Lung (tissue), 16 donors: Measurements from ENCODE around the gene IFIH1. TPM values are rescaled to one million over a fixed set of nuclear protein-coding genes. Genes with fewer than 3 reads are reported as not detected.

Experiments
- ATAC-seq: fragments of 200-7000 bp; cut with Tn5 transposase; one replicate; pipeline ENCODE4 v1.9.1; 2020; ENCODE audit warnings: moderate number of reproducible peaks; ENCODE audit not compliant: insufficient read depth, low FRiP score
- DNase-seq, 3 donors: peaks; one replicate each; pipeline ENCODE4 v3.0.0-alpha.2; 2013 to 2017
- H3K27ac ChIP-seq, 2 donors: one replicate each; pipeline ENCODE4 v1.5.1; 2013; ENCODE audit warnings: mild to moderate bottlenecking in 2 of 2, moderate library complexity in 2 of 2, control low read depth in 1 of 2, inconsistent platforms in 1 of 2, low read depth in 1 of 2, low read length in 1 of 2
- H3K27me3 ChIP-seq, 3 donors: one replicate each; pipeline ENCODE4 v1.5.1; 2013; ENCODE audit warnings: low read length in 2 of 3; ENCODE audit not compliant: control insufficient read depth in 3 of 3, insufficient read depth in 3 of 3
- H3K36me3 ChIP-seq, 4 donors: one replicate each; pipeline ENCODE4 v1.5.1; 2013; ENCODE audit warnings: low read length in 4 of 4, mild to moderate bottlenecking in 1 of 4, moderate library complexity in 1 of 4; ENCODE audit not compliant: control insufficient read depth in 4 of 4, insufficient read depth in 4 of 4
- H3K4me1 ChIP-seq, 5 donors: one replicate each; pipeline ENCODE4 v1.5.1; 2013; ENCODE audit warnings: low read length in 5 of 5, mild to moderate bottlenecking in 2 of 5, moderate library complexity in 1 of 5; ENCODE audit not compliant: control insufficient read depth in 5 of 5, insufficient read depth in 5 of 5
- H3K4me3 ChIP-seq: one replicate; pipeline ENCODE4 v1.5.1; 2013; ENCODE audit warnings: mild to moderate bottlenecking, control low read depth, moderate library complexity
- H3K9ac ChIP-seq, 2 donors: one replicate each; pipeline ENCODE4 v1.5.1; 2013; ENCODE audit warnings: low read length in 2 of 2, control low read depth in 1 of 2; ENCODE audit not compliant: insufficient read depth in 1 of 2
- H3K9me3 ChIP-seq, 4 donors: one replicate each; pipeline ENCODE4 v1.5.1; 2013; ENCODE audit warnings: low read length in 3 of 4, mild to moderate bottlenecking in 1 of 4, moderate library complexity in 1 of 4; ENCODE audit not compliant: control insufficient read depth in 4 of 4, insufficient read depth in 3 of 4
- WGBS, 2 donors: extraction: QIAGEN DNeasy Blood & Tissue Kit; methylation state at CpG; one replicate each; pipeline ENCODE4 v1.1.7; 2013; 5-methylcytosine and 5-hydroxymethylcytosine counted together
- long read RNA-seq, 5 donors: transcript quantifications; one replicate each; lab custom pipeline, GENCODE V29; 2026
- polyA plus RNA-seq, 2 donors: library from polyadenylated mRNA; stranded (reverse); fragments of 200-250 nt; gene quantifications; one replicate each; pipeline ENCODE4 v1.2.1, GENCODE V29; 2013
- total RNA-seq, 2 donors: library from RNA; depleted of rRNA in 1 of 2; stranded (reverse); fragments of >200 nt in 1 of 2; gene quantifications; one replicate each; pipeline ENCODE4 v1.2.1, GENCODE V29; 2014 to 2021
- TF ChIP-seq, protein P1 (sequence below): IDR thresholded peaks from 2 replicates; pipeline ENCODE4 v1.5.1; 2012; ENCODE audit warnings: mild to moderate bottlenecking; ENCODE audit errors: control extremely low read depth, extremely low read depth
- donor health status: control.
- donor health status: control.
- donor health status: Bipolar disorder and iron deficiency.
- donor health status: healthy.
- donor health status: DM: yes; HTN: yes; CAD: no.

Gene IFIH1
- total RNA-seq (10 to 100 TPM; 21.5 to 26.1 TPM), polyA plus RNA-seq (10 to 100 TPM in 1 of 2 donors, 1 to 10 TPM in 1; 9.4 to 18.7 TPM)
- long read RNA-seq, donor 1, partial matches to known transcripts: 0 of 1 reads
- long read RNA-seq, donor 1, other reads (novel, unspliced or antisense): 0 of 1 reads
- long read RNA-seq, donor 2, partial matches to known transcripts: 0 of 1 reads
- long read RNA-seq, donor 2, other reads (novel, unspliced or antisense): 0 of 1 reads
- long read RNA-seq, donor 3, partial matches to known transcripts: 0 of 2 reads
- long read RNA-seq, donor 3, other reads (novel, unspliced or antisense): 0 of 2 reads
- long read RNA-seq, donor 4: 0 reads
- long read RNA-seq, donor 5: 0 reads

DNA sequence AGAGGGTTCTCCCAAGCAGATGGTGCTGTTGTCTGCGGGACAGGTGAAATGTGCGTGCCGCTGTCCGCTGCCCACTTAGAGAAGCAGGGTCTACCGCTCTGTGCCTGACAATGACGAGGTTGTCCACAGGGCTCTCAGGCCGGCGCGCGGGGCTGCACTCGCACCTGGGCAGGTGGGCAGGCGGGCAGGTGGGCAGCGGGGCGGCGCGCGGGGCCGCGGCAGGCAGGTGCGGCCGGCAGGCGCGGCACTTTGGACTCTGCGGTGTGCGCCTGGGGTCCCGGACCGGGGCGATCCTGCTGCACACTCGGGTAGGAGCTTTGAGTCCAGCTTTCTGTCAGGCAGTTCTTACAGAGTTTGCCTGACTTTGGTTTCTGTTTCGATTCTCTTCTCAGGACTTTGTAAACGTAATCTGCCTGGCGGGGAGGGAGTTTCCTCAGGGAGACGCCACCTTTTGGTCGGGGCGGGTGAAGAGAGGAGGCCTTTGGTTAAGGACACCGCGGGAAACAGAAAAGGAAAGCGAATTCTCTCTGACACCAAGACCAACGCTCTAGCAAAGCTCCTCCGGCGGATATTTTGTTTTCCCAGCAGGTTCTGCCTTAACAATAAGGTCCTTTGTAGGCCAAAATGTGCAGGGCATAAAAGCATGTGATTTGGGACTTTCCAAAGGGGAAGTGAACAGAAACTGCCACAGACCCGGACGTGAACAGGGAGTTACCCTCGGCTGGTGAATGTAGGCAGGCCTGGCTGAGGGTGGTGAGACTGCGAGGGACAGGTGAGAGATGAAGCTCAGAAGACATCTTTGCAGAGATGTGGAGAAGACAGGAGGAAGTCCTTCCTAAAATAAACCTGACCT lies at the start of gene IFIH1:
Gene IFIH1 (minus strand): TSS at position 357 of the 853 bp plus-strand sequence. CDS start 377 bp downstream, outside the sequence.
- Histone ChIP-seq H3K27me3 (no peaks in the 10 kb centered on the region), H3K27ac (peak within 1 kb of the TSS; percentile 87 to 96), H3K4me1 (peaks cover 0 to 15% (median 9%) of the 10 kb centered on the region in 5 donors), H3K4me3 (peak within 1 kb of the TSS; percentile 91), H3K9me3 (no peaks in the 10 kb centered on the region), H3K36me3 (no peaks in the 10 kb centered on the region), H3K9ac (peak within 1 kb of the TSS; percentile 86 to 90)
- 0 to 1% methylated on average over 41 to 45 of the region's 45 CpGs for WGBS, 2 donors
- ATAC-seq (peak; percentile 93), DNase-seq (peak; percentile 82 to 93 (median 93))
- TF ChIP-seq, protein P1, sequence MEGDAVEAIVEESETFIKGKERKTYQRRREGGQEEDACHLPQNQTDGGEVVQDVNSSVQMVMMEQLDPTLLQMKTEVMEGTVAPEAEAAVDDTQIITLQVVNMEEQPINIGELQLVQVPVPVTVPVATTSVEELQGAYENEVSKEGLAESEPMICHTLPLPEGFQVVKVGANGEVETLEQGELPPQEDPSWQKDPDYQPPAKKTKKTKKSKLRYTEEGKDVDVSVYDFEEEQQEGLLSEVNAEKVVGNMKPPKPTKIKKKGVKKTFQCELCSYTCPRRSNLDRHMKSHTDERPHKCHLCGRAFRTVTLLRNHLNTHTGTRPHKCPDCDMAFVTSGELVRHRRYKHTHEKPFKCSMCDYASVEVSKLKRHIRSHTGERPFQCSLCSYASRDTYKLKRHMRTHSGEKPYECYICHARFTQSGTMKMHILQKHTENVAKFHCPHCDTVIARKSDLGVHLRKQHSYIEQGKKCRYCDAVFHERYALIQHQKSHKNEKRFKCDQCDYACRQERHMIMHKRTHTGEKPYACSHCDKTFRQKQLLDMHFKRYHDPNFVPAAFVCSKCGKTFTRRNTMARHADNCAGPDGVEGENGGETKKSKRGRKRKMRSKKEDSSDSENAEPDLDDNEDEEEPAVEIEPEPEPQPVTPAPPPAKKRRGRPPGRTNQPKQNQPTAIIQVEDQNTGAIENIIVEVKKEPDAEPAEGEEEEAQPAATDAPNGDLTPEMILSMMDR: peak; percentile 28

DNA sequence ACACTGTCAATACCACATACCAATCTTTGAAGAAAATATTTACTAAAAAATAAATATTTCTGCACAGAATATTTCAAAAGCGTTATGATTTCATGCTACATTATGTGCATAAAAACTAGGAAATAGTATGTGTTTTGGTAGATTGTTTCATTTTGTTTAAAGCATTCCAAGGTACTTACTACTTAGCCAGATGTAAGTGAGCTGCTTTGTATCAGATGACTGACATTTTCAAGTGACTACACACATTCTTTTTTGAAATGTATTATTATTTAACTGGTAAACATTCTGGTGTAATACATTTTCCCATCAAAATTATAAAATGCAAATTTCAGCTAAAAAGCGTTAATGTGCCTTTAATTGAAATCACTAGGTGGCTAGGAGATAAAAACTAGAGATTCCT lies 46.9 kb upstream of the IFIH1 start:
- no peak for ATAC-seq
- TF ChIP-seq, protein P1: no peak

DNA sequence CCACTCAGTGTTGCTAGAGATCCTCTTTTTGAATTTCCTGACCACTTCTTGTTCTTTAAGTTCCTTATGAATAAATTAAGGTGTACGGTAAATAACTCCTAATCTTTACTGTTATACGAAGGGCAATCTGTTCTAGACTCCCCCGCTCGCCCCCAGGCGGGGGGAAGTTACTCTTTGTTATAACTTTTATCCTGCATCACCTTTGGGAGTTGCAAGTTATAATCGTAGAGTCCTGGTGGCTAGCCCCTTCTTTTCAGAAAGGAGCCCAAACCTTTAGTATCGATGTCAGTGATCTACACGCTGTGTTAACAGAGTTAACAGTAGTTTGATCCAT lies 26.1 kb upstream of the IFIH1 start:
- TF ChIP-seq, protein P1: no peak
- Histone ChIP-seq H3K4me3 (peak overlapping the region; percentile 95), H3K27me3 (no peaks in the 10 kb centered on the region), H3K9ac (peak overlapping the region; percentile 60 to 67), H3K4me1 (peaks cover 0 to 8% (median 0%) of the 10 kb centered on the region in 5 donors), H3K36me3 (no peaks in the 10 kb centered on the region), H3K9me3 (no peaks in the 10 kb centered on the region), H3K27ac (peak overlapping the region in 1 of 2 donors; percentile 88)
- 1 to 6% methylated on average over 8 of the region's 8 CpGs for WGBS, 2 donors
- DNase-seq: no peak
- no peak for ATAC-seq

More for the DNA sequence above, 46.9 kb upstream of the IFIH1 start:
- WGBS, 2 donors: 77 to 89% methylated on average over 2 of the region's 2 CpGs
- no peak overlapping the region for H3K27ac ChIP-seq
- no peaks in the 10 kb centered on the region for H3K4me1 ChIP-seq
- no peaks in the 10 kb centered on the region for H3K9me3 ChIP-seq
- no peak overlapping the region for H3K4me3 ChIP-seq
- no peaks in the 10 kb centered on the region for H3K27me3 ChIP-seq
- no peak for DNase-seq
- no peaks in the 10 kb centered on the region for H3K36me3 ChIP-seq
- no peak overlapping the region for H3K9ac ChIP-seq
